GM18520 (cell line): Measurements from ENCODE around the gene THBS2.
"Not testable (repeated sequence)": the region's sequence is repeated elsewhere in the genome, so short reads cannot be mapped to it uniquely, and the experiment has no call there.

Experiments used
- ATAC-seq: cut with Tn5 transposase; IDR thresholded peaks from one replicate; pipeline ENCODE4 v1.9.1; 2021; ENCODE audit not compliant: unreplicated experiment

The THBS2 gene

DNA sequence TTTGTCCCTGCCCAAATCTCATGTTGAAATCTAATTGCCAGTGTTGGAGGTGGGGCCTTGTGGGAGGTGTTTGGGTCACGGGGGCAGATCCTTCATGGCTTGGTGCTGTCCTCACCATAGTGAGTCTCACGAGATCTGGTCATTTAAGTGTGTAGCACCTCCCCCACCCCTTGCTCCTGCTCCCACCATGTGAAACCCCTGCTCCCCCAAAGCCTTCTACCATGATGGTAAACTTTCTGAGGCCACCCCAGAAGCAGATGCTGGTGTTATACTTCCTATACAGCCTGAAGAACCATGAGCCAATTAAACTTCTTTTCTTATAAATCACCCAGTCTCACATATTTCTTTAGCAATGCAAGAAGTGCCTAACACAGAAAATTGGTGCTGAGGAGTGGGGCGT is 19.9 kb upstream of the THBS2 start:
- no peak for ATAC-seq

DNA sequence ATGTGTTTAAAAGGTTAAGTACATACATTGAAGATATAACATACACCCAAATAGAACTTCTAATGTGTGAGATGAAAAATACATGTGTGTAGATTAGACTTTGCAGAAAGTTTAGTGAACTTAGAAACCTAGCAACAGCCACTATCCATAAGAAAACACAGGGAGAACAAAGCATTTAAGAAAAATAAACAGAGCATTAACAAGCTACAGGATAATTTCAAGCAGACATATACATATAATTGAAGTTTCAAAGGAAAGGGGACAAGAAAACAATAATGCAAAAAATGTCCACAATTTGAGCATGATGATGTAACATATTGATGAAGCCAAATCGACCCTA is 18.2 kb upstream of the THBS2 start:
- ATAC-seq = no peak

DNA sequence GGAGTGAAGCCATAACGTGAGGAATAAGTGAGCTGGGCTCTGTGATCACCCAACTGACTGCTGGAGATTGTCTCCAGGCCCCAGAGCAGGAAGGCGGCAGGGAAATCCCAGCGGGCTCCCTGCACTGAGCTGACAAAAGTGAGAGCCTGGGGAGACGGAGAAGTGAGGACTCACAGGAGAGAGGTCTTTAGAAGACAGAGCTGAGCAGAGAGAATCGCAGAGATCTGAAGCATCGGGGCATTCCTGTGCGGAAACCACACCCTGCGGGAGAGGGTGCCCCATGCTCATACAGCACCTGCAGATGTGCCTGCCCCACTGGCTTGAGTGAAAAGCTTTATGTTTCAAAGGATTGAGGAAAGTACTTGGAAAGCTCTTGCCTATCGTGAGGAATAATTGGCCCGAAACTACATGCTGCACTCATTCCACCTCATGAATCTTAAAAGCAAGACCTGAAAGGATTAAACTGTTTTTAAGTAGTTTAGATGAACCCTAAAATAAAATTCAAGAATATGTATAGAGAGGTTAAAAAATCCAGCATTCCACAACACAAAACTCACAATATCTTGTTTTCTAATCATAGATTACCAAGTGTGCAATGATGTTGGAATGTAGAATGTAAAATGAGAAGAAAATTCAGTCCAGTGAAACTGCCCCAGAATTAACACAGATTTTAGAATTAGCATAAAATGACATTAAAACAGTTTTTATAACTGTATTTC is 17.7 kb upstream of the THBS2 start:
- ATAC-seq = no peak

DNA sequence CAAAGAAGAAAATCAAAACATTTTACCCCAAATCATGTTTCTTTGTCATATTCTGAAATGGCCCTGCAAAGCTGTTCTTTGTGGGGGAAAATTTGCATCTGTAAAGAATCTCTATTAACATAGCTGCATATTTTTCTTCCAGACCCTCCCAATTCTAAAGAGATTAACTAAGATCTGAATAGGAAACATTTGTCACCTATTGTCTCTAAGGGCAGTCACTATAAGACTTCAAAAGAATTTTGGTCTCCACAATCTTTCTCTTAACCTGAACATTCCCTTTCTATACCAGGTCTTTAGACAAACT is 16.4 kb upstream of the THBS2 start:
- ATAC-seq = not testable (repeated sequence)

DNA sequence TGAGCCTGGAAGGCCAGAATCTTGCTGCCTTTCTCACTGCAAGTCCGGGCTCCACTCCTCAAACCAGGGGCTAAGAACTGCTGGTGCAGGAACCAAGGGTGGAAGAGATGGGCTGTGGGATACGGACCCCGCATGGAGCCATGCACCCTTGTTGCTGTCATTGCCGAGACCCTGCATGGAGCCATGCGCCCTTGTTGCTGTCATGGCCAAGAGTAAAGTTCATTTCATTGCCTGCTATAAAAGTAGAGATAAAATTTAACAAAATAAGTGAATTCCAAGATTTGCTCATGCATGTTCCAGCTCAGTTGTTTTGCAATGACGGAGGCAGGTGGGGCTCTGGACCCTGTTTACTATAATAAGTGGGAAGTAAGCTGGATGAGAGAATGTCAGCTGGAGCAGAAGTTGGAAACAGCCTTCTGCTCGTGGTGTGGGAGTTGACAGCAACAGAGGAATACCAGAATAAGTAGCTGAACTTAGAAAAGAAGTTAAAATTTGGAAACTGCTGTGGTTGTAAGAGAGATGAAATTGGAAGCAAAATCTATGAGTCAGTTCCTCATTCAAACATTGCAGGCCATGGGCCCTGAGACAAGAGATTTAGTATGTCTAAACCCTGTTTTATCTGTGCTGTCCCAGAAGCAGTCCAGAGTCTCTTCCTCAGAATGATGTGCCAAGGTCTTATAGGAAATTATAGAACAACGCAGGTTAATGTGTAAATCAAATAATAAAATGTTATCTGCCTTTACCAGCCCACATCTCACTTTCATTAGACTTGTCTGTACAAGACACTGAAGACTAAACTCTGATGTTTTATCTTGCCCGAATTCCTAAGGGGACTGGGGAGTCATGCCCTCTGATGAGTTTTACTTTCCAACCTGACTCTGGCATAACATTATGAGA is 15.8 kb upstream of the THBS2 start:
- no peak for ATAC-seq

DNA sequence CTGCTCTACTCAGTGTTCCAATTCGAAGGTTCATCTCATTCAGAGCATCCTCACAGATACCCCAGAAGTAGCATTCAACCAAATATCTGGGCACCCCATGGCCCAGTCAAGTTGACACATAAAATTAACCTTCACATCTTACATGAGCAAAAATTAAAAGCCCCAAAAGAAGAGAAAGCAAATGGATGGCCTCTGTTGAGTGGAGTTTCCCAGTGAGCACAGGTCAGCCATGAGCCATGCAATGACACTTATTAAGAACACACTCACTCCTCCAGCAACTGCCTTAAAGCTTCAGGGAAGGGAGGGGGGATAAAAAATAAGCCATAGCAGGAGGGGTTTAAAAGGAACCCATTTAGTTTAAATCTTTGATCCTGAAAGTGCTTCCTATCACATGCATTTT is 14.6 kb upstream of the THBS2 start:
- no peak for ATAC-seq

DNA sequence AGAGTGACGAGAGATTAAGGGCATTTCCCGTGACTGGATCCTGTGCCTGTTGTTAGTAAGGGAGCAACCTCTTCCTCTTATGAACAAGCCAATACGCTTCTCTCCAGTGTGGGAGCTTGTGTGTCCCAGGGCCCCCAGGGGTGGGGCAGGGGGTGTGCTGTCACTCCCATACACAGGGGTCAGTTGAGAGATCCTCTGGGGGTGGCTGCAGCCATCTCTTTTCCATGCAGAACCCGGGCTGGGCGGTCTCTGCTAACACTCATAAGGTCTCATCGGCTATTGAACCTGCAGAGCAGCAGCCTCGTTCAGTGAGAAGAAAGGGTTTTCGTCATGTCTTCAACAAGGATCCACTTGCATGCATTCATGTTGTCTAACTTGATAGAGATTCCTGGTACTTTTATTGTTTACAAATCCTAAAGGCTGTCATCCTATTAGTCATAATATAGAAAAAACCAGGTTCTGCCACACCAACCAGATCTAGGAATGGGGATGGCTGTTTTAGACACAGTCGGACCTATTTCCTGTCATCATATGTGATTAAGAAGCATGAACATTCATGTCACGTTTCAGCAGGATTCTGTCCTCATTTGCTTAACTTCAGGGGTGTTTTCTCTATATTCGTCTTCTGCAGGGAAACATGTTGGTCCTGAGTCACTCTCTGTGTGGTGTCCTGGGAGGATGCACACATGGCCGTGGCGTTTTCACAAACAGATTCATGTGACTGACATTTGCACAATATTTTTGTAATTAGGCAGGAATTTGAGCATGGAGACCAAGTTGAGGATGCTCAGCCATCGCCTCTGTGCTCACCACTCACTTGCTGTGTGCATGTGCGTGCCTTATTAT is 13.3 kb upstream of the THBS2 start:
- ATAC-seq = no peak

DNA sequence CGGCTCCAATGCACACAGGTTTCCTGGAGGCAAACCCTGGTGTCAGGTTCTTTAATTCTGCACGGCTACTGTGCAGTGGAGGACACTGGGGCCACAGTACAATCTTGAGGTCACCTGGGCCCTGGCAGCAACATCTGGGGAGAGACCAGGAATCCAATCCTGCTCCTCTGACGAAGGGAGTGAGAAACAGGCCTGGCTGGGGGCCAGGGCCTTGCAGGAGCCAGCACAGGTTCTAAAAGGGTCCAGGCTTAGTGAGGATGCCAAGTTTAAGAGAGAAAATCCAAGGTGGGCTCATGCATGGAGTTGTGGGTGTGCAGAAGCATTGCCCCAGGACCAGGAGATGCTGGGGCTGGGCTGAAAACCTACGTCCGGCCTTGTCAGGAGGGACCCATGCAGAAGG is 12.6 kb upstream of the THBS2 start:
- no peak for ATAC-seq

DNA sequence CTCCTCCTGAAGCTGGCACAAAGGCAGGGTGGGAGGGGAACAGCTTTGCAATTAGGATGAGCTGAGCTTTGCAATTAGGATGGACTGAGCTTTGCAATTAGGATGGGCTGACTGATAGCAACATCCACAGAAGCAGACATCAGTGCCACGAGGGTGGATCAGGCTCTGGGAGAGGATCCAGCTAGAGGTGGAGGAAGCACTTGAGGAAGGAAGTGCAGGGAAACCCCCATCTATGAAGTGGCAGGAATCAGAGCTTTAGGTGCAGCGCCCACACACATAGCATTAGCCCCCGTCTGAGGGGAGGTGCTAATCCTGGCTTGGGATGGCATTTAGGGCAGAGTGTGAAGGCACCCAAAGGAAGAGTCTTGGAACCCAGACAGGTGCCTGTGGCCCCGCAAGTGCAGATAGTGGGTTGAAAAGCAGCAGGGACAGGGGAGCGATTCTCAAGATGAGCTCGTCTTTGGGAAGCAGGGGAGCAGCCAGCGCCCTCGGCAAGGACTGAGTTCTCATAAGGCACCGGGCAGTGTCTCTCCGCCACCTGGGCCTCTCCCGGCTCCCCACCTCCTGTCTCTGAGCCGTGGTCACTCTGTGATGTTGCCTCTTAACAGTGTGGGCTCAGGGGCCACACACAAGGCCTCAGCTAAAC is 12.0 kb upstream of the THBS2 start:
- no peak for ATAC-seq

DNA sequence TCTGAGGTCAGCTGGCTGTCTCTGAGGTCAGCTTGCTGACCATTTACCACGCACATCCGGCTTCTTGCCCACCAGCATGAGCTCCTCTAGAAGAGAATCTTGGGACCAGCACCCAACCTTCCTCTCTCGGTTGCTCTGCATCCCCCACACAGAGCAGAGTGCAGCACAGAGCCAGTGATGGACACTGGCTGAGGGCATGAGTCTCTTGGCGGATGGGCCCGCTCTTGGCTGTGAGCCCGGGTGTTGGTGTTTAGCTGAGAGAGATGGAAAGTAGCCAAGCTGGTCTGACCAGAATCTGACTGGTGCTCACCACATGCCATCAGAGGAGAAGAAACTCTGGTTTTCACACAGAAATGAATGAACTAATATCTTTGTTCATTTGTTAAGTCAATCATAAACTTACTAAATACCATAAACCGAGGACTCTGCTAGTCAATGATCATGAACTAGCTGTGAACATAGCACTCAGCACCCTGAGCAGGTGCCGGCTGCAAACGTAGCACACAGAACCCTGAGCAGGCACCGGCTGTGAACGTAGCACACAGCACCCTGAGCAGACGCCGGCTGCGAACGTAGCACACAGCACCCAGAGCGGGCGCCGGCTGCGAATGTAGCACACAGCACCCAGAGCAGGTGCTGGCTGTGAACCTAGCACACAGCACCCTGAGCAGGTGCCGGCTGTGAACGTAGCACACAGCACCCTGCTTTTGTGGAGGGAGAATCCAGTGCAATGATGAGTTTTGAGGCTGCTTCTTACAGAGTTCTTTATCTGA is 10.4 kb upstream of the THBS2 start:
- no peak for ATAC-seq

DNA sequence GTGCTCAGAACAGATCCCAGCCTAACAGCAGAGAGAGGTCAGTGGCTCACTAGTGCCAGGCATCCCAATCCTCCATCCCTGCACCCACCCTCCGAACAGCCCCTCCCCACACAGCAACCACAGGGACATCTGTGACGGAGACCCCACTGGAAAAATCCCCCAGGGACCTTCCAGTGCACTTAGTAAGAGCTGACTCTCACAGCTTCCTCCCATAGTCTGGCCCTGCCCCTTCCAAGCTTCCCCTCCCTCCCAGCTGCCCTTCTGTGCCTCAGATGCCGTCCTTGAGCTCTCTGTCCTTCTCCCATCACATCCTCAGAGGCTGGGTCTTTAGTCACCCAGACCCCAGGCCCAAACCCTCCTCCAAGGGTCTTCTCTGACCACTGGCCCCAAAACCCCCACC is 9.7 kb upstream of the THBS2 start:
- no peak for ATAC-seq

DNA sequence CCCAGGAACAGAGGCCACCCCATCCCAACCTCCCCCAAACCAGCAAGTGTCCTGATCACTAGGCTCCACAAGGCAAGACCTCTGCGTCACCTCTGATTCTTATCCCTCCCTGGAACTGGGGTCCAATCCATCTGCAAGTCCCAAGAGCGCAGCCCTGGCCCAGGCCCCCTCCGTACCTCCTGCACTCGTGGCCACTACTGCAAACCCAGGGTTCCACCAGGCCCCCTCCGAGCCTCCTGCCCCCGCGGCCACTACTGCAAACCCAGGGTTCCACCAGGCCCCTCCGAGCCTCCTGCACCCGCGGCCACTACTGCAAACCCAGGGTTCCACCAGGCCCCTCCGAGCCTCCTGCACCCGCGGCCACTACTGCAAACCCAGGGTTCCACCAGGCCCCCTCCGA is 9.0 kb upstream of the THBS2 start:
- ATAC-seq = not testable (repeated sequence)

DNA sequence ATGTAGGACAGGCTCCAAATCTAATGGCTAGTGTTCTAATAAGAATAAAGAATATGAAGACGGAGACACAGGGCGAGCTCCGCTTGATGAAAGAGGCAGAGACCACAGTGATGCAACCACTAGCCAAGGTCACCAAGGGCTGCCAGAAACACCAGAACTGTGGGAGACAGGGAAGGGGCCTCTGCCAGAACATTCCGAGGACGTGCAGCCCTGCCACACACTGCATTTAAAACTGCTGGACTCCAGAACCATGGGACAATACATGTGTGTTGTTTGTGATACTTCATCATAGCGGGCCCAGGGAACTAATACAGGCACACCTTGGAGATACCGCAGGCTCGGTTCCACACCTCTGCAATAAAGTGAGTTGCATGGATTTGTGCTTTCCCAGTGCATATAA is 2.9 kb upstream of the THBS2 start:
- ATAC-seq = no peak

DNA sequence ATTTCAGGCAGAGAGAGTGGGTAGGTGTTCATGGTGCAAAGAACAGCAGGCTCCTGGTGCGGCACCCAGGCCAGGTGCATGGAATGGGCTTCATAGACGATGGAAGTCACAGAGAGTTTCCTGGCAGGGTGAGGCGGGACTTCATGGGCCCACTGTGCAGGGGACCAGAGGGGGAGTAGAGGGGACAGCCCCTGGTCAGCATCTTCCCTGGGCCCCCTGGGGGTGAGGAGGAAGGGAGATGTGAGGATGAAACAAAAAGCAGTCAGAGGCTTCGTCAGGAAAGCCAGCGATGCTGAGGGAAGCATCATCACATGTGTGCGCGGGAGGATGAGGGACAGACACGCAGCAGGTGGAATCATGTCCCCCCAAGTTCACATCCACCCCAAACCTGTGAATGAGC is 2.4 kb upstream of the THBS2 start:
- no peak for ATAC-seq

DNA sequence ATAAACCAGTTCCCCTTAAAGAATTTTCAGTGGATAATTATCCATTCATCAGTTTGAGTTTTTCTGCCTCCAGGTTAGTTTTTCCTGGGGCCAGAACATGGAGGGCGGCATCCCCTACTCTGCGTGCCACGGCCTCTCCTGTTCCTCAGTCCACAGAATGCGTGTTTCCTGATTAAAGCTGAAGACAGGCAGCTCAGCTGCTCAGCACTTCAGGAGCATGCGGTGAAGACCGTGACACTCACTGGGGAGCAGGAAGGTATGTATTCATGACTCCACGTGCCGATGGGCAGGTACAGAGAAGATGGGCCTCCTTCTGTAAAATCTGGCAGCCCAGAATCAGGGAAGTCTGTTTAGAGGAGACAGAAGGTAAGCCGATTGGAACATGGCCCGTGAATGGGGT is 2.0 kb upstream of the THBS2 start:
- ATAC-seq = no peak

DNA sequence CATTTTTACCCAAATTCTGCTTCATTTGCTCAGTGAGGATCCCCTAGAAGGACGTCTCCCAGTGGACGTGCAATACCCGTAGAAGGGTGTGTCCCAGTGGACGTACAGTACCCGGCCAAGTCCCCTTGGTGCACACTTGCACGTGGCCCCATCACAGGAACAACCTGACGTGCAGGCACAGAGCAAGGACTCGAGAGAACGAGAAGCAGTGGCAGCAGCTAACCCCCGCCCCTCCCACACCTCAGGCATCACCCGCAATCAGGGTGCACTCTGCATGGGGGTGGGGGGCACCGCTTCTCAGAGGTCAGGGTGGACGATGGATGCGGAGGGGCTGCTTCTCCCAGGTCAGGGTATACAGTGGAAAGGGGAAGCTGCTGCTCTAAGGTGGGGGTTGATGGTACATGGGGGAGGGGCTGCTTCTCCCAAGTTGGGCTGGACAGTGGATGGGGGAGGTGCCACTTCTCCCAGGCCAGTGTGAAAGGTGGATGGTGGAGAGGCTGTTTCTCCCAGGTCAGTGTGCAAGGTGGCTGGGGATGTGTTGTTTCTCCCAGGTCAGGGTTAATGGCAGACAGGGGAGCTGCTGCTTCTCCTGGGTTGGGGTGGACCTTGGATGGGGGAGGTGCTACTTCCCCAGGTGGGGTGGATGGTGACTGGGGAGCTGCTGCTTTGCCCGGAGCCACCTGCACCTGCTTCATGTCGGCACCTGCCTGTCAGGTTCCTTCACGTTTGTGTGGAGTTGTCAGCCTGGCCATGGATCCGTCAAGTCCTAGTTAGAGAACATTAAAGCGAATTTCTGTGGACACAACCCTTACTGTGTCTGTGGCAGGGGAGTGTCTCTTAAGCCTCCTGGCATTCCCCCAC is 1.0 kb upstream of the THBS2 start:
- ATAC-seq = no peak

DNA sequence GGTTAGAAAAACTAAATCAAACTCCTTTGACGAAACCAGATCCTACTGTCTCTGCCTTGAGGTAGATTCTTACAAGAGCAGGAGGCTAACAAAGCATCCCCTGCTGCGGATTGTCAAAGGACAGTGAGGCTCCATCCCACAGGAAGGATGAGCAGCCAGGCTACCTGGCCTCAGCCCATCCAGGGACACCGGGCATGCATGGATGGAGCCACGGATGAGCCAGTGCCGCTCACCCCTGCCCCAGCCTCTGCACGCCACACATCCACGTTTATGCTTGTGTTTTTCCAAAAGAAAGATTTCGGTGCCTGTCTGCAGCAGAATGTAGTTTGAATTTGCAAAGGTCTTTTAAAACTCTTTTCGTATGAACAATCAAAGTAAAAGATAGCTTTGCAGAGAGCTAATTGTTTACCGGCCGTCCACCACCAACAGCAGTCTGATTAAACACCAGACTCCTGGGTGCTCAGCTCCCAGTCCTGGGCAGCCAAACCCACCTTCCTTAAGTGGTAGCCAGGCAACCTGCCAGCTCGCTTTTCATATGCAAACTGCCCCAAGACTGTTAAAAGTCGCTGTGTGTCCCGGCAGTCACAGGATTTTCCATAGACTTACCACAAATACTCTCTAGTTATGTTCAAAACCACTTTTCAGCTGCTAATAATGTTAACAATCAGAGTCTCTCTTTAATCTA is 999 bp downstream of the THBS2 start:
- ATAC-seq = no peak

DNA sequence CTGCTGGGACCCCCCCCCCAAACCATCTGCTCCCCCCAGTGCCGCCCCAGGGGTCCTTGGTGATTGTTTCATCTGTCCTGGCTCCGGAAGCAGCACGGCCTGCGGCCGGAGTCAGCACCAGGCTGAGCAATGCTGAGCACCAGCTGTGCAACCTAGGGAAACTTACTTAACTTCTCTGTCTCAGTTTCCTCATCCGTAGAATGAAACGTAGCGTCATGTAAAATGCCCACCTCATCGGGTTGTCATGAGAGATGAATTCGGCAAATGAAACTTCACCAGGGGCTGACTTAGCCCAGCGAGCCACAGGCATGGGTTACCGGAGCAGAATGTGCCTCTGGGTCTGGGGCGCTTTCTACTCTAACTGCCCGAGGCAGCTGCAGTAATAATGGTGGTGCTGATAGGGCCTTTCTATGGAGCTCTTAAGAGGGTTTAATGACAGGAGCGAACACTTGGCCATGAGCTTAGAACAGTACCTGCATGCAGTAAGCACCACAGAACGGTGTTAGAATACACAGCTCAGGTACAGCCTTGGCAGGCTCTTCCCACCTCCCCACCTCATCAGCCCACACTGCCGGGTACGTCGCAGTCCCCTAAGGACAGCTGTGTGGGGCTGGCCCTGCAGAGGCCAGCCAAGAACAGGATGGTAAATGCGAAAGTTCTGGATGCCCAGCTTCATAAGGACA is 1.7 kb downstream of the THBS2 start:
- no peak for ATAC-seq
